ENCODE data around the gene PARD3. TPM values are rescaled to one million over a fixed set of nuclear protein-coding genes. Genes with fewer than 3 reads are reported as not detected.
A peak's percentile ranks its signal among the peaks of the same experiment; 100 is the strongest.

PARD3 gene
- total and polyA plus RNA-seq, 10 of the 15 experiments (the other 5 are each of a cell fraction or from before 2014, with no cell fraction given): 2.6 to 43.1 (median 13.9) TPM

DNA sequence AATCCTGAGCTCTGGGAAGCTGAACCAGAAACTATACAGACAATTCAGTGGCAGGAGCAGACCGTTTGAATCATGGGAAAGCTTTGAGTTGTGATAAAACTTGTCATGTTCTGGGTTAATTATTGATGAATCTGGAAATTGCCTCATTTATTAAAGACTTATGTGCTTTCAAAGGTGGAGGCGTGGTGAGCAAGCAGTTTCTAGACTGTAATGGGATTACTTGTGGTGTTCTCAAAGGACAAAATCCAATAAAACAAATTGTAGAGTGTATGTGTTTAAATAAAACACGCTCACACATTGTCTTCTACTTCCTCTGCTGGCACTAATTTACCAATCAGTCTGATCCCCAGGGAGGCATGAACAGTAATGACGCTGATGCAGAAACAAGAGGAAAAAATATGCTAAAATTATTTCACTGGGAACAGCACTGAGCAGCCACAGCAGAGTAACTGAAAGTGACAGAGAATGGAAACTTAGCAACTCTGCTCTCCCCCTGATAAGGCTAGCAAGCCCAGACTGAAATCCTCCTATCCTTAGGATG lies 25.1 kb downstream of the PARD3 start (continued):
- TF ChIP-seq, protein P1, sequence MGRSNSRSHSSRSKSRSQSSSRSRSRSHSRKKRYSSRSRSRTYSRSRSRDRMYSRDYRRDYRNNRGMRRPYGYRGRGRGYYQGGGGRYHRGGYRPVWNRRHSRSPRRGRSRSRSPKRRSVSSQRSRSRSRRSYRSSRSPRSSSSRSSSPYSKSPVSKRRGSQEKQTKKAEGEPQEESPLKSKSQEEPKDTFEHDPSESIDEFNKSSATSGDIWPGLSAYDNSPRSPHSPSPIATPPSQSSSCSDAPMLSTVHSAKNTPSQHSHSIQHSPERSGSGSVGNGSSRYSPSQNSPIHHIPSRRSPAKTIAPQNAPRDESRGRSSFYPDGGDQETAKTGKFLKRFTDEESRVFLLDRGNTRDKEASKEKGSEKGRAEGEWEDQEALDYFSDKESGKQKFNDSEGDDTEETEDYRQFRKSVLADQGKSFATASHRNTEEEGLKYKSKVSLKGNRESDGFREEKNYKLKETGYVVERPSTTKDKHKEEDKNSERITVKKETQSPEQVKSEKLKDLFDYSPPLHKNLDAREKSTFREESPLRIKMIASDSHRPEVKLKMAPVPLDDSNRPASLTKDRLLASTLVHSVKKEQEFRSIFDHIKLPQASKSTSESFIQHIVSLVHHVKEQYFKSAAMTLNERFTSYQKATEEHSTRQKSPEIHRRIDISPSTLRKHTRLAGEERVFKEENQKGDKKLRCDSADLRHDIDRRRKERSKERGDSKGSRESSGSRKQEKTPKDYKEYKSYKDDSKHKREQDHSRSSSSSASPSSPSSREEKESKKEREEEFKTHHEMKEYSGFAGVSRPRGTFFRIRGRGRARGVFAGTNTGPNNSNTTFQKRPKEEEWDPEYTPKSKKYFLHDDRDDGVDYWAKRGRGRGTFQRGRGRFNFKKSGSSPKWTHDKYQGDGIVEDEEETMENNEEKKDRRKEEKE (IDR thresholded peaks at IDR 0.05): no peak
- TF ChIP-seq ASH2L (IDR thresholded peaks at IDR 0.05; ENCODE audit: borderline replicate concordance, low read depth) (no peak), IKZF1 (conservative IDR thresholded peaks at IDR 0.05) (peak; percentile 60), ZBED1 (IDR thresholded peaks at IDR 0.05; ENCODE audit: borderline replicate concordance) (no peak), LARP7 (IDR thresholded peaks at IDR 0.05) (no peak), ZNF622 (IDR thresholded peaks at IDR 0.05) (no peak), NBN (IDR thresholded peaks at IDR 0.05) (peak; percentile 32; the same call in 1 of the 2 replicates), EZH2 (IDR thresholded peaks at IDR 0.05; ENCODE audit: borderline replicate concordance, control insufficient read depth, low read depth, low read length) (no peak), HDGF (IDR thresholded peaks at IDR 0.05) (no peak), EP300 (IDR thresholded peaks at IDR 0.05; ENCODE audit: borderline replicate concordance in 1 of 2, control insufficient read depth in 1 of 2, low read depth in 2 of 2, low read length in 2 of 2) (no peak), TCF7 (IDR thresholded peaks at IDR 0.05; ENCODE audit: borderline replicate concordance) (no peak), MTA2 (IDR thresholded peaks at IDR 0.05; ENCODE audit: low read depth) (peak; percentile 39; the same call in 1 of the 2 replicates)
- TF ChIP-seq, protein P2, sequence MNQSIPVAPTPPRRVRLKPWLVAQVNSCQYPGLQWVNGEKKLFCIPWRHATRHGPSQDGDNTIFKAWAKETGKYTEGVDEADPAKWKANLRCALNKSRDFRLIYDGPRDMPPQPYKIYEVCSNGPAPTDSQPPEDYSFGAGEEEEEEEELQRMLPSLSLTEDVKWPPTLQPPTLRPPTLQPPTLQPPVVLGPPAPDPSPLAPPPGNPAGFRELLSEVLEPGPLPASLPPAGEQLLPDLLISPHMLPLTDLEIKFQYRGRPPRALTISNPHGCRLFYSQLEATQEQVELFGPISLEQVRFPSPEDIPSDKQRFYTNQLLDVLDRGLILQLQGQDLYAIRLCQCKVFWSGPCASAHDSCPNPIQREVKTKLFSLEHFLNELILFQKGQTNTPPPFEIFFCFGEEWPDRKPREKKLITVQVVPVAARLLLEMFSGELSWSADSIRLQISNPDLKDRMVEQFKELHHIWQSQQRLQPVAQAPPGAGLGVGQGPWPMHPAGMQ (IDR thresholded peaks at IDR 0.05; ENCODE audit: borderline replicate concordance): no peak
- TF ChIP-seq, protein P3, sequence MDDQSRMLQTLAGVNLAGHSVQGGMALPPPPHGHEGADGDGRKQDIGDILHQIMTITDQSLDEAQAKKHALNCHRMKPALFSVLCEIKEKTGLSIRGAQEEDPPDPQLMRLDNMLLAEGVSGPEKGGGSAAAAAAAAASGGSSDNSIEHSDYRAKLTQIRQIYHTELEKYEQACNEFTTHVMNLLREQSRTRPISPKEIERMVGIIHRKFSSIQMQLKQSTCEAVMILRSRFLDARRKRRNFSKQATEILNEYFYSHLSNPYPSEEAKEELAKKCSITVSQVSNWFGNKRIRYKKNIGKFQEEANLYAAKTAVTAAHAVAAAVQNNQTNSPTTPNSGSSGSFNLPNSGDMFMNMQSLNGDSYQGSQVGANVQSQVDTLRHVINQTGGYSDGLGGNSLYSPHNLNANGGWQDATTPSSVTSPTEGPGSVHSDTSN (IDR thresholded peaks at IDR 0.05; ENCODE audit: insufficient replicate concordance, low read depth, low read length): no peak
- TF ChIP-seq, protein P4, sequence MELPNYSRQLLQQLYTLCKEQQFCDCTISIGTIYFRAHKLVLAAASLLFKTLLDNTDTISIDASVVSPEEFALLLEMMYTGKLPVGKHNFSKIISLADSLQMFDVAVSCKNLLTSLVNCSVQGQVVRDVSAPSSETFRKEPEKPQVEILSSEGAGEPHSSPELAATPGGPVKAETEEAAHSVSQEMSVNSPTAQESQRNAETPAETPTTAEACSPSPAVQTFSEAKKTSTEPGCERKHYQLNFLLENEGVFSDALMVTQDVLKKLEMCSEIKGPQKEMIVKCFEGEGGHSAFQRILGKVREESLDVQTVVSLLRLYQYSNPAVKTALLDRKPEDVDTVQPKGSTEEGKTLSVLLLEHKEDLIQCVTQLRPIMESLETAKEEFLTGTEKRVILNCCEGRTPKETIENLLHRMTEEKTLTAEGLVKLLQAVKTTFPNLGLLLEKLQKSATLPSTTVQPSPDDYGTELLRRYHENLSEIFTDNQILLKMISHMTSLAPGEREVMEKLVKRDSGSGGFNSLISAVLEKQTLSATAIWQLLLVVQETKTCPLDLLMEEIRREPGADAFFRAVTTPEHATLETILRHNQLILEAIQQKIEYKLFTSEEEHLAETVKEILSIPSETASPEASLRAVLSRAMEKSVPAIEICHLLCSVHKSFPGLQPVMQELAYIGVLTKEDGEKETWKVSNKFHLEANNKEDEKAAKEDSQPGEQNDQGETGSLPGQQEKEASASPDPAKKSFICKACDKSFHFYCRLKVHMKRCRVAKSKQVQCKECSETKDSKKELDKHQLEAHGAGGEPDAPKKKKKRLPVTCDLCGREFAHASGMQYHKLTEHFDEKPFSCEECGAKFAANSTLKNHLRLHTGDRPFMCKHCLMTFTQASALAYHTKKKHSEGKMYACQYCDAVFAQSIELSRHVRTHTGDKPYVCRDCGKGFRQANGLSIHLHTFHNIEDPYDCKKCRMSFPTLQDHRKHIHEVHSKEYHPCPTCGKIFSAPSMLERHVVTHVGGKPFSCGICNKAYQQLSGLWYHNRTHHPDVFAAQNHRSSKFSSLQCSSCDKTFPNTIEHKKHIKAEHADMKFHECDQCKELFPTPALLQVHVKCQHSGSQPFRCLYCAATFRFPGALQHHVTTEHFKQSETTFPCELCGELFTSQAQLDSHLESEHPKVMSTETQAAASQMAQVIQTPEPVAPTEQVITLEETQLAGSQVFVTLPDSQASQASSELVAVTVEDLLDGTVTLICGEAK (IDR thresholded peaks at IDR 0.05; ENCODE audit: borderline replicate concordance): peak; percentile 22; the same call in 1 of the 2 replicates
- TF ChIP-seq, protein P5, sequence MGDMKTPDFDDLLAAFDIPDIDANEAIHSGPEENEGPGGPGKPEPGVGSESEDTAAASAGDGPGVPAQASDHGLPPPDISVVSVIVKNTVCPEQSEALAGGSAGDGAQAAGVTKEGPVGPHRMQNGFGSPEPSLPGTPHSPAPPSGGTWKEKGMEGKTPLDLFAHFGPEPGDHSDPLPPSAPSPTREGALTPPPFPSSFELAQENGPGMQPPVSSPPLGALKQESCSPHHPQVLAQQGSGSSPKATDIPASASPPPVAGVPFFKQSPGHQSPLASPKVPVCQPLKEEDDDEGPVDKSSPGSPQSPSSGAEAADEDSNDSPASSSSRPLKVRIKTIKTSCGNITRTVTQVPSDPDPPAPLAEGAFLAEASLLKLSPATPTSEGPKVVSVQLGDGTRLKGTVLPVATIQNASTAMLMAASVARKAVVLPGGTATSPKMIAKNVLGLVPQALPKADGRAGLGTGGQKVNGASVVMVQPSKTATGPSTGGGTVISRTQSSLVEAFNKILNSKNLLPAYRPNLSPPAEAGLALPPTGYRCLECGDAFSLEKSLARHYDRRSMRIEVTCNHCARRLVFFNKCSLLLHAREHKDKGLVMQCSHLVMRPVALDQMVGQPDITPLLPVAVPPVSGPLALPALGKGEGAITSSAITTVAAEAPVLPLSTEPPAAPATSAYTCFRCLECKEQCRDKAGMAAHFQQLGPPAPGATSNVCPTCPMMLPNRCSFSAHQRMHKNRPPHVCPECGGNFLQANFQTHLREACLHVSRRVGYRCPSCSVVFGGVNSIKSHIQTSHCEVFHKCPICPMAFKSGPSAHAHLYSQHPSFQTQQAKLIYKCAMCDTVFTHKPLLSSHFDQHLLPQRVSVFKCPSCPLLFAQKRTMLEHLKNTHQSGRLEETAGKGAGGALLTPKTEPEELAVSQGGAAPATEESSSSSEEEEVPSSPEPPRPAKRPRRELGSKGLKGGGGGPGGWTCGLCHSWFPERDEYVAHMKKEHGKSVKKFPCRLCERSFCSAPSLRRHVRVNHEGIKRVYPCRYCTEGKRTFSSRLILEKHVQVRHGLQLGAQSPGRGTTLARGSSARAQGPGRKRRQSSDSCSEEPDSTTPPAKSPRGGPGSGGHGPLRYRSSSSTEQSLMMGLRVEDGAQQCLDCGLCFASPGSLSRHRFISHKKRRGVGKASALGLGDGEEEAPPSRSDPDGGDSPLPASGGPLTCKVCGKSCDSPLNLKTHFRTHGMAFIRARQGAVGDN (IDR thresholded peaks at IDR 0.05): no peak

All from GM12878 (cell line).